GM21381 (cell line): ENCODE results near the gene B3GALNT1.

Source experiments
- ATAC-seq: cut with Tn5 transposase; IDR thresholded peaks from one replicate; pipeline ENCODE4 v1.9.1; 2021; ENCODE audit warnings: mild to moderate bottlenecking, moderate library complexity; ENCODE audit not compliant: unreplicated experiment

The B3GALNT1 gene, protein sequence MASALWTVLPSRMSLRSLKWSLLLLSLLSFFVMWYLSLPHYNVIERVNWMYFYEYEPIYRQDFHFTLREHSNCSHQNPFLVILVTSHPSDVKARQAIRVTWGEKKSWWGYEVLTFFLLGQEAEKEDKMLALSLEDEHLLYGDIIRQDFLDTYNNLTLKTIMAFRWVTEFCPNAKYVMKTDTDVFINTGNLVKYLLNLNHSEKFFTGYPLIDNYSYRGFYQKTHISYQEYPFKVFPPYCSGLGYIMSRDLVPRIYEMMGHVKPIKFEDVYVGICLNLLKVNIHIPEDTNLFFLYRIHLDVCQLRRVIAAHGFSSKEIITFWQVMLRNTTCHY

GRCh38 chr3:161104561-161105551 lies at the start of gene B3GALNT1:
Gene B3GALNT1 (minus strand): TSS chr3:161105349. CDS start chr3:161086754, 18,595 bp downstream.
- peak; percentile 74 for ATAC-seq

DNA sequence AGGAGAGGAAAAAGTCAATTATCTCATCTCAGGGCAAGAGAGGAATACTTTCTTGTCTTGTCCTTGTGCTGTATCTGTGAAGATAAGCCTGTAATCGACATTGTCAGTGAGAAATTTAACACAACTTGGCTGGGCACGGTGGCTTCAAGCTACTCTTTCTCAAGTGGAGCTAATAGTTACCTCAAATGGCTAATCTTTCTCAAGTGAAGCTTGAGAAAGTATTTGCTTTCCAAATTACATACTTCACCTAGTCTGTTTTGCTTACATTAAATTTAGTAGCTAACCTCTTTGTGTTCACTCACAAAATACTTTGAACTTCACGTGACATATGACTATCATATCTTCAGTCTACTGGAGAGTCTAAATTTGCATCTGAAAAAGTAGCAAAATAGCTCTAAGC lies 48.3 kb upstream of the B3GALNT1 start:
- ATAC-seq: no peak

GRCh38 chr3:161150001-161150525 lies 44.9 kb upstream of the B3GALNT1 start:
- no peak for ATAC-seq

- no peak for ATAC-seq
Observed at GRCh38 chr3:161149529-161149928, 44.4 kb upstream of the B3GALNT1 start.

DNA sequence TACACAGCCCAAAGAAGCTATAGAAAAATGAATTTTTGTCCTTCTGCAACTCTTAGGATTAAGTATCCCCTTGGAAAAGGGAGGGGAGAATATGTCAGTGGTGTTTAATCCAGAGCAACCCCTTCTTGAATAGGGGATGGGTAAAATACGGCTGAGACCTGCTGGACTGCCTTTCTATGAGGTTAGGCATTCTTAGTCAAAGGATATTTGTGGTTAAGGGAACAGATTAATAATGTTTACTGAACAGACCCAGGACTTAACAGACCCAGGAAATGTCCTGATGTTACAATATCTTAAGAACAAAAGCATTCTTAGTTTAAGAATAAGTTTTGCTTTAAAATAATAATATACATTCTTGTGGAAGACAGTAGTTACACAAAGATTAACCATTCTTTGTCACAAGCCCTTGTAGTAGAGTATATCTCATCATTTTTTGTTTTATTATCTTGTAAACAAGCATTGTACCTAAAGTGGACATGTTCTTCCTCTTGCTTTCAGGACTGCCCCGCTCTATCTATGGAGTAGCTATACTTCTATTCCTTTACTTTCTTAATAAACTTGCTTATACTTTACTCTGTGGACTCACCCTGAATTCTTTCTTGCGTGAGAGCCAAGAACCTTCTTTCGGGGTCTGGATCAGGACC lies 43.8 kb upstream of the B3GALNT1 start:
- no peak for ATAC-seq

DNA sequence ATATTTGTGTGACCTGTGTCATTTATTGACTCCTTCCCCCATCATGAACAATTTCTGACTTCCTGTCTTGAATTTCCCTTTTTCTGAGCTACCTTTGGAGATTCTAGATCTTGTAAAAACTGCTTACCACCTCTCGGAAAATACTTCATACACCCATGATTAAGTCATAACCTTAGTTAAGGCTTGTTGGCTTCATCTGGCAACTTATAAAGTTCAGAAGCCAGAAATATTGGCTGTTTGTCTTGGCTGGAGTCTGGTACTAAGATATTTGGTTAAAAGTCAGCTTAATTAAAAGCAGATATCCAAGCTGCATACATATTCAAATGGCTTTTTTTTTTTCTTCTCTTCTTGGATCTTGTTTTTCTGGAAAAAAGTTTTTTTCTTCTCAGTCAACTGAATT lies 37.3 kb upstream of the B3GALNT1 start:
- ATAC-seq: no peak

- no peak for ATAC-seq
Observed at GRCh38 chr3:161139686-161140085, 34.5 kb upstream of the B3GALNT1 start.

- ATAC-seq: no peak
Observed at GRCh38 chr3:161137260-161137659, 32.1 kb upstream of the B3GALNT1 start.

DNA sequence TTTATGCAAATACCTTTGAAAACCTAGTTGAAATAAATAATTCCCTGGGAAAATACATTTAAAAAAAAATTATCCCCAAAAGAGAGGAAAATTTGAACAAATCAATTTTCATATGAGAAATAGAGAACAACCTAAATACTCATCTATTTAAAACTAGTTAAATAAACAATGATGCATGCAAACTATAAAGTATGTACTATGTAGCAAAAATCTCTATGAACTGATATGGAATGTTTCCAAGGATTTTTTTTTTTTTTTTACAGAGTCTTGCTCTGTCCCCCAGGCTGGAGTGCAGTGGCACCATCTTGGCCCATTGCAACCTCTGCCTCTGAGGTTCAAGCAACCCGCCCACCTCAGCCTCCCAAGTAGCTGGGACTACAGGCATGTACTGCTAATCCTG lies 27.2 kb upstream of the B3GALNT1 start:
- ATAC-seq: no peak

- ATAC-seq: no peak
Observed at GRCh38 chr3:161126495-161126894, 21.3 kb upstream of the B3GALNT1 start.

- no peak for ATAC-seq
Observed at GRCh38 chr3:161117646-161118045, 12.5 kb upstream of the B3GALNT1 start.

DNA sequence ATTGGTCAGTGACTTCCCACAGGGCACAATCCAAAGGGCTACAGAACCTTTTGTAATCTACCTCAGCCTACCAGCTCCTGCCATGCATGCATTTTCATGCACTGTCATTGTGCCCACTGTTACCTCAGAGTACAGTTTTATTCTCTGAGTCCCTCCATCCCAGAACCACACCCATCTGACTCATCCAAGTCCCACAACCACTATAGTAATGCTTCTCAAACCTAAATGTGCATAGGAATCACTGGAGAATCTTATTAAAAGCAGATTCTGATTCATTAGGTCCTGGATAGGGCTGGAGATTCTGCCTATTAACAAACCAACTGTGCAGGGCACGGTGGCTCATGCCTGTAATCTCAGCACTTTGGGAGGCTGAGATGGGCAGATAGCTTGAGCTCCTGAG lies 3.7 kb upstream of the B3GALNT1 start:
- ATAC-seq: no peak

DNA sequence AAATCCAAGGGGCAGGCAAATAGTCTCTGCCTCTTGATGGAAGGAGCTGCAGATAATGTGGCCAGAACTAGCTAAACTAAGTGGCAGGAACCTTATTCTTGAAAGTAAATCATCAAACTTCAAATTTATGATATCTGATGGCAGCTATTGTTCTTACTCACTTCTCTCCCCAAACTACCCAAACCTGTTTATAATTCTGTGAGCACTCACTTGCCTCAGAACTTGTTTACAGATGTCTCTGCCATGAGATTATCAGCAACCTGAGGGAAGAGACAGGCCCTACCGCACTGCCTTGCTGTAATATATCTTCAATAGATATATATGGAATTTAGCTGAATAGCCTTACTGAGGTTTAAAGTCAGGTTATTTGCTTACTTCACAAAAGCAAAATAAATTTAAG lies 2.2 kb upstream of the B3GALNT1 start:
- ATAC-seq: no peak

GRCh38 chr3:161103776-161104385 lies 1.3 kb downstream of the B3GALNT1 start:
- no peak for ATAC-seq

DNA sequence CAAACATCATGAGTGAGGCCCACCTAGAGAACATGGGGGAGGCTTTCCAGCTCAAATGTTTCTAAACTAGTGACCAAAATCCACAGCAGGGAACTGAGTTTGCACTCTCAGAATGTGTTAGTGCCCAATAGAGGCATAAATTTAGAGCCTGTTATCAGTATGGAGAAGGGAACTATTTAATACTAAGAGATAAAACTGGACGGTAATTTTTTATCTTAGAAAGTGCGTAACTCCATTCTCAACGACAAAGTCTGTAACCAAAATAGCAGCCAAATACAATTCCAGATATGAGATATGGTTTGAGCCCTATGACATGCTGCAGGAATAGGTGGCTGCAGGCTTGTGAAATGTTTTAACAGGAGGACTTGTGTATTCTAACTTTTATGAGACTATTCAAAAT lies 3.5 kb downstream of the B3GALNT1 start:
- no peak for ATAC-seq

DNA sequence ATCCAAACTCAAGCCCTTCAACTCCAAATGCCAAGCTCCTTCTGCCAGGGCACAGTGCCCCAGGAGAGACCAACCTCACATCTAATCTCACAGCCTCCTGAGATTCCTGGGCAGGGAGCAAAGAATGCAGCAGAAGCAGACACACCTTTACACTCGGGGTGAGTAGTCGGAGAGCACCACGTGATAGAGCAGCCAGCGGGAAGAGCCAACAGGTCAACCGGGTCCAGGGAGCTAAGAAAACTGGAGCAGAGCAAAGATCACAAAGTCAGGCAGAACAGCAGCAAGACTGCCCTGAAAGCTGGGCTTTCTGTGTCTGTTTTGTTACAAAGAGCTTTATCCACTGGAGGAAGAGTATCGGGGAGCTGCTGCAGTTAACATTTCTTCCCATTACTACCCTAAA lies 4.2 kb downstream of the B3GALNT1 start:
- ATAC-seq: no peak

- no peak for ATAC-seq
Observed at GRCh38 chr3:161096771-161097367, 8.3 kb downstream of the B3GALNT1 start.

DNA sequence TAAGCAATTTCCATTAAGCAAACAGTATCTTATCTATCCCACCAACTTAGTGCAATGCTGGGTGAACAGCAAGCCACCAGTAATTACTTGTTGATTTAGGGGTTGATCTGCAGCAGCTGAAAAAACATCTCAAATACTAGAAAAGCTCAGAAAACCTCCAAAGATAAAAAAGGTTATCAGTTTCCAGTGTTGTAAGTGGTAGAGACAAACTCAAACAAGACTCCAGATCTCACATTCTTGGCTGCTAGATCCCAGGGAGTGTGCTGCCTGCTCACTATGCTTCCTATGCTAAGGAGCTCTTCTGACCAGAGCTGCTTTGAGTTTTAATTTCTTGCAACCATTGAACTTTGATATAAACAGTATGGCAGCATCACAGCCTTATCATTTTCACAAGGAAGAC lies 11.3 kb downstream of the B3GALNT1 start:
- no peak for ATAC-seq

GRCh38 chr3:161084277-161084676 lies 20.9 kb downstream of the B3GALNT1 start:
- no peak for ATAC-seq

DNA sequence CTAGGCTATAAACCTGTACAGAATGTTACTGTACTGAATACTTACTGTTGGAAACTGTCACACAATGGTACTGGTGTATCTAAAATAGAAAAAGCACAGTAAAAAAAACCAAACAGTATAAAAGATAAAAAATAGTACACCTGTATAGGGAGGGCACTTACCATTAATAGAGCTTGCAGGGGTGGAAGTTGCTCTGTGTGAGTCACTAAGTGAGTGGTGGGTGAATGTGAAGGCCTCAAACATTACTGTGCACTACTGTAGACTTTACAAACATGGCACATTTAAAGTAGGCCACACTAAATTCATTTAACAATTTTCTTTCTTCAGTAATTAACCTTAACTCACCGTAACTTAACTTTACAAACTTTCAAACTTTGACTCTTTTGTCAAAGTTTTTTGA lies 22.0 kb downstream of the B3GALNT1 start:
- ATAC-seq: no peak
